Measurements from ENCODE around the gene CACNA1H.
"Not testable (repeated sequence)": the region's sequence is repeated elsewhere in the genome, so short reads cannot be mapped to it uniquely, and the experiment has no call there.

CACNA1H gene

GRCh38 chr16:1215574-1216295, 62.8 kb downstream of the CACNA1H start:
- DNase-seq: no peak

- no peak for DNase-seq
Measured at GRCh38 chr16:1216296-1216619, 63.4 kb downstream of the CACNA1H start.

- DNase-seq: no peak
Measured at GRCh38 chr16:1216681-1217400, 63.9 kb downstream of the CACNA1H start.

GRCh38 chr16:1217526-1217925, 64.6 kb downstream of the CACNA1H start:
- no peak for DNase-seq

- DNase-seq: no peak
Measured at GRCh38 chr16:1218061-1218929, 65.4 kb downstream of the CACNA1H start.

GRCh38 chr16:1218930-1219611, 66.2 kb downstream of the CACNA1H start:
- no peak for DNase-seq

- DNase-seq: no peak
Measured at GRCh38 chr16:1220098-1220728, 67.3 kb downstream of the CACNA1H start.

- DNase-seq: no peak
Measured at GRCh38 chr16:1220841-1221627, 68.1 kb downstream of the CACNA1H start.

GRCh38 chr16:1221628-1222552, 69.0 kb downstream of the CACNA1H start:
- DNase-seq: no peak

GRCh38 chr16:1222553-1223354, 69.8 kb downstream of the CACNA1H start:
- DNase-seq: no peak

GRCh38 chr16:1223355-1224214, 70.7 kb downstream of the CACNA1H start:
- no peak for DNase-seq

GRCh38 chr16:1224558-1224957, 71.7 kb downstream of the CACNA1H start:
- DNase-seq: no peak

- DNase-seq: no peak
Measured at GRCh38 chr16:1225051-1225451, 72.1 kb downstream of the CACNA1H start, which contains the start of gene TPSG1. Gene TPSG1, minus strand, starts transcription at chr16:1225268. Its CDS starts 16 bp downstream, at chr16:1225252.

- DNase-seq: not testable (repeated sequence)
Measured at GRCh38 chr16:1225728-1226311, 72.9 kb downstream of the CACNA1H start.

- DNase-seq: not testable (repeated sequence)
Measured at GRCh38 chr16:1226692-1227091, 73.8 kb downstream of the CACNA1H start.

GRCh38 chr16:1228227-1228626, 75.3 kb downstream of the CACNA1H start:
- not testable (repeated sequence) for DNase-seq

- not testable (repeated sequence) for DNase-seq
Measured at GRCh38 chr16:1229476-1229875, 76.6 kb downstream of the CACNA1H start.

GRCh38 chr16:1230084-1230470, 77.2 kb downstream of the CACNA1H start, which contains the start of gene TPSB2:
Gene TPSB2, minus strand, starts transcription at chr16:1230184. Its CDS starts 233 bp downstream, at chr16:1229951.
- not testable (repeated sequence) for DNase-seq

Measured in stimulated activated CD4-positive, alpha-beta T cell treated with anti-CD3 and anti-CD28 coated beads, Interleukin-2, amount 100 ng/mL, for 24 hours (primary cell).